Cardiac muscle cell (in vitro differentiated cells and primary cell): ENCODE results near the gene DDX51. TPM values are rescaled to one million over a fixed set of nuclear protein-coding genes. Genes with fewer than 3 reads are reported as not detected.

Experiments
- DNase-seq, 2 donors: peaks; one replicate each; pipeline versions ENCODE4 v3.0.0 to v3.0.0-alpha.2; 2010 to 2017; ENCODE audit warnings: low read depth in 1 of 2, low spot score in 1 of 2
- H3K27ac ChIP-seq: fragments of 200-600 bp; sonication (generic); 2 replicates; pipeline ENCODE4 v1.5.1; 2016
- H3K27me3 ChIP-seq: fragments of 200-600 bp; sonication (generic); 2 replicates; pipeline ENCODE4 v1.6.0; 2016; ENCODE audit warnings: control low read depth
- H3K36me3 ChIP-seq: fragments of 200-600 bp; sonication (generic); 2 replicates; pipeline ENCODE4 v1.5.1; 2016; ENCODE audit warnings: control low read depth
- H3K4me1 ChIP-seq: fragments of 200-600 bp; sonication (generic); 2 replicates; pipeline ENCODE4 v1.8.1; 2017; ENCODE audit warnings: low read depth, mild to moderate bottlenecking, mixed run types
- H3K4me3 ChIP-seq: fragments of 200-600 bp; sonication (generic); 2 replicates; pipeline ENCODE4 v1.5.1; 2016; ENCODE audit warnings: mild to moderate bottlenecking
- H3K9me3 ChIP-seq: fragments of 200-600 bp; sonication (generic); 2 replicates; pipeline ENCODE4 v1.5.1; 2017; ENCODE audit warnings: low read depth, mild to moderate bottlenecking, control low read depth
- CTCF ChIP-seq: IDR thresholded peaks from 2 replicates; pipeline ENCODE4 v1.5.1; 2012; ENCODE audit warnings: low read depth, mild to moderate bottlenecking, low read length
- polyA plus RNA-seq: library from polyadenylated mRNA; unstranded; fragments of >200 nt; fragmentation: Nextera tagmentation; extraction: Ambion mirVana; gene quantifications from 2 replicates; pipeline ENCODE4 v1.2.1, GENCODE V29; 2016
- total RNA-seq: library from RNA; depleted of rRNA; stranded (reverse); fragments of >200 nt; gene quantifications from 2 replicates; pipeline ENCODE4 v1.2.3, GENCODE V29; 2016

Gene DDX51
- total and polyA plus RNA-seq, 2 experiments from 2014 or later = 15.6 to 22.9 TPM

- no peak overlapping the region for H3K27ac ChIP-seq
- DNase-seq = no peak
- TF ChIP-seq CTCF = no peak
- H3K9me3 ChIP-seq = no peaks in the 10 kb centered on the region
- peaks cover 2% of the 10 kb centered on the region for H3K36me3 ChIP-seq
- no peaks in the 10 kb centered on the region for H3K27me3 ChIP-seq
- no peaks in the 10 kb centered on the region for H3K4me1 ChIP-seq
- H3K4me3 ChIP-seq = no peak overlapping the region
Observed at GRCh38 chr12:132132609-132133430, 11.3 kb downstream of the DDX51 start.

- Histone ChIP-seq H3K27ac (no peak overlapping the region), H3K27me3 (no peaks in the 10 kb centered on the region), H3K9me3 (no peaks in the 10 kb centered on the region), H3K4me3 (no peak overlapping the region), H3K36me3 (peaks cover 8% of the 10 kb centered on the region), H3K4me1 (no peaks in the 10 kb centered on the region)
- no peak for TF ChIP-seq CTCF
- no peak for DNase-seq
Observed at GRCh38 chr12:132131952-132132351, 12.2 kb downstream of the DDX51 start.

GRCh38 chr12:132131229-132131628 is 12.9 kb downstream of the DDX51 start:
- no peaks in the 10 kb centered on the region for H3K27me3 ChIP-seq
- H3K4me1 ChIP-seq = no peaks in the 10 kb centered on the region
- TF ChIP-seq CTCF = no peak
- H3K27ac ChIP-seq = no peak overlapping the region
- H3K4me3 ChIP-seq = no peak overlapping the region
- no peaks in the 10 kb centered on the region for H3K9me3 ChIP-seq
- H3K36me3 ChIP-seq = peaks cover 15% of the 10 kb centered on the region
- DNase-seq = no peak

GRCh38 chr12:132130690-132131089 is 13.4 kb downstream of the DDX51 start:
- no peak for DNase-seq
- H3K27ac ChIP-seq = no peak overlapping the region
- no peaks in the 10 kb centered on the region for H3K9me3 ChIP-seq
- H3K4me1 ChIP-seq = no peaks in the 10 kb centered on the region
- TF ChIP-seq CTCF = no peak
- no peak overlapping the region for H3K4me3 ChIP-seq
- H3K36me3 ChIP-seq = peaks cover 18% of the 10 kb centered on the region
- H3K27me3 ChIP-seq = no peaks in the 10 kb centered on the region

GRCh38 chr12:132129007-132129406 is 15.1 kb downstream of the DDX51 start:
- no peaks in the 10 kb centered on the region for H3K4me1 ChIP-seq
- TF ChIP-seq CTCF = no peak
- H3K9me3 ChIP-seq = no peaks in the 10 kb centered on the region
- H3K27ac ChIP-seq = no peak overlapping the region
- DNase-seq = no peak
- no peaks in the 10 kb centered on the region for H3K27me3 ChIP-seq
- peaks cover 23% of the 10 kb centered on the region for H3K36me3 ChIP-seq
- no peak overlapping the region for H3K4me3 ChIP-seq
